GM12878 (cell line): Measurements from ENCODE around the gene ABCC9. TPM values are rescaled to one million over a fixed set of nuclear protein-coding genes. Genes with fewer than 3 reads are reported as not detected.

Source experiments
- ATAC-seq: fragments of 200-7000 bp; cut with Tn5 transposase; 3 replicates; pipeline ENCODE4 v1.9.1; 2020; ENCODE audit warnings: mild to moderate bottlenecking, moderate library complexity
- BruUV-seq: library from RNA; stranded (reverse); fragments of 400-500 nt; replicated peaks from 2 replicates; lab custom pipeline; 2021; lab: Mats Ljungman, UMichigan
- CTCF ChIA-PET: fragments of 300-600 bp; sonication (Branson Sonifier 250); formaldehyde crosslinking; extraction: SDS; loops from one replicate; lab custom pipeline; 2021; ENCODE audit warnings: inconsistent platforms; lab: Yijun Ruan, JAX
- POLR2A ChIA-PET: fragments of 350-600 bp; formaldehyde crosslinking; extraction: SDS; loops from one replicate; lab custom pipeline; 2021; ENCODE audit warnings: inconsistent platforms; lab: Charles Lee
- RAD21 ChIA-PET: fragments of 300-600 bp; sonication (Branson Sonifier 250); formaldehyde crosslinking; loops from one replicate; lab custom pipeline; 2023; ENCODE audit warnings: antibody characterized with exemption; ENCODE audit not compliant: unreplicated experiment; lab: Charles Lee
- SMC1A ChIA-PET: fragments of 300-600 bp; sonication (Branson Sonifier 250); formaldehyde crosslinking; loops from one replicate; lab custom pipeline; 2023; ENCODE audit not compliant: unreplicated experiment, uncharacterized antibody; lab: Charles Lee
- DNase-seq: peaks from one replicate; pipeline ENCODE4 v3.0.0-alpha.2; 2011; ENCODE audit warnings: low read depth, low spot score
- FAIRE-seq: peaks from 3 replicates; lab custom pipeline; 2011; peaks lifted over from hg19 to GRCh38; lab: Jason Lieb, UNC
- H2AFZ ChIP-seq: 2 replicates; pipeline ENCODE4 v1.6.0; 2011; ENCODE audit warnings: low read depth, low read length, control low read depth; ENCODE audit not compliant: control insufficient read depth
- H3K27ac ChIP-seq: 2 replicates; pipeline ENCODE4 v1.5.1; 2011; ENCODE audit warnings: control low read depth; ENCODE audit not compliant: control insufficient read depth, insufficient read depth
- H3K27me3 ChIP-seq, 2 experiments: replicated peaks in 1 of 2; 2 replicates each; pipeline versions ENCODE4 v1.6.0 to v1.6.1; 2011; ENCODE audit warnings: low read length in 1 of 2; ENCODE audit not compliant: control insufficient read depth in 2 of 2, insufficient read depth in 2 of 2
- H3K36me3 ChIP-seq, 2 experiments: 2 replicates each; pipeline ENCODE4 v1.5.1; 2011; ENCODE audit warnings: low read length in 1 of 2; ENCODE audit not compliant: control insufficient read depth in 2 of 2, insufficient read depth in 2 of 2
- H3K4me1 ChIP-seq: 2 replicates; pipeline ENCODE4 v1.6.1; 2011; ENCODE audit warnings: mild to moderate bottlenecking, low read length, moderate library complexity, mixed read lengths; ENCODE audit not compliant: control insufficient read depth, insufficient read depth
- H3K4me2 ChIP-seq: 2 replicates; pipeline ENCODE4 v1.6.0; 2011; ENCODE audit warnings: control low read depth; ENCODE audit not compliant: control insufficient read depth, insufficient read depth
- H3K4me3 ChIP-seq: fragments of 200-600 bp; sonication (generic); 2 replicates; pipeline ENCODE4 v1.5.1; 2016
- H3K79me2 ChIP-seq: 2 replicates; pipeline ENCODE4 v1.6.0; 2011; ENCODE audit warnings: low read length; ENCODE audit not compliant: control insufficient read depth, insufficient read depth
- H3K9ac ChIP-seq: 2 replicates; pipeline ENCODE4 v1.8.0; 2011; ENCODE audit warnings: low read length, control low read depth, mixed read lengths; ENCODE audit not compliant: control insufficient read depth, insufficient read depth
- H3K9me3 ChIP-seq: replicated peaks from 3 replicates; pipeline ENCODE4 v1.5.1; 2011; ENCODE audit warnings: mild to moderate bottlenecking, low read length; ENCODE audit not compliant: control insufficient read depth, insufficient read depth
- H4K20me1 ChIP-seq: 2 replicates; pipeline ENCODE4 v1.6.0; 2011; ENCODE audit not compliant: control insufficient read depth, insufficient read depth
- CBFB ChIP-seq: IDR thresholded peaks from 2 replicates; pipeline ENCODE4 v1.6.1; 2016; ENCODE audit warnings: antibody characterized with exemption, low read depth
- CREB1 ChIP-seq: IDR thresholded peaks from 2 replicates; pipeline ENCODE4 v1.6.1; 2012; ENCODE audit warnings: low read depth, mild to moderate bottlenecking, inconsistent platforms
- MTA3 ChIP-seq: IDR thresholded peaks from 2 replicates; pipeline ENCODE4 v1.6.1; 2012; ENCODE audit warnings: low read length, inconsistent platforms, borderline replicate concordance
- ZNF274 ChIP-seq: IDR thresholded peaks from one replicate; pipeline ENCODE4 v1.8.0; 2011; ENCODE audit not compliant: insufficient read length, insufficient read depth
- WGBS: methylation state at CpG from one replicate; pipeline ENCODE4 v1.1.6; 2016; ENCODE audit warnings: low lambda C conversion rate; ENCODE audit not compliant: insufficient replicate concordance, insufficient coverage; ENCODE audit errors: missing lambda C conversion rate; 5-methylcytosine and 5-hydroxymethylcytosine counted together
- in situ Hi-C: fragments of 300-500 bp; cut with MboI; formaldehyde crosslinking; loops from 9 replicates; pipeline ENCODE4 v1.14.3; 2018; ENCODE audit warnings: mixed read lengths
- intact Hi-C: fragments of 100-400 bp; cut with micrococcal nuclease; formaldehyde crosslinking; loops from one replicate; pipeline ENCODE4 v1.14.2; 2022; ENCODE audit not compliant: unreplicated experiment
- polyA plus RNA-seq, 11 experiments: library from polyadenylated mRNA; depleted of rRNA in 4 of 11; unstranded in 6 of 11; stranded (reverse) in 5 of 11; fragments of >200 nt; fragmentation: Nextera tagmentation in 4 of 11; fragmentation: Illumina TruSeq in 1 of 11; extraction: Ambion mirVana in 4 of 11; extraction: Trizol in 1 of 11; gene quantifications; 1 replicate in 1 of 11; 2 replicates in 10 of 11; pipeline versions ENCODE4 v1.2.1 to v1.2.3, GENCODE V29; 2011 to 2016; ENCODE audit warnings: inconsistent platforms in 2 of 11, missing spikeins in 2 of 11, low read depth in 1 of 11
- total RNA-seq, 4 experiments: library from RNA; depleted of rRNA in 3 of 4; stranded (reverse); fragments of >200 nt in 3 of 4; fragmentation: Illumina TruSeq in 1 of 4; extraction: Trizol in 1 of 4; gene quantifications; 2 replicates each; pipeline versions ENCODE4 v1.2.1 to v1.2.3, GENCODE V29; 2013 to 2021
- TF ChIP-seq, protein P1 (sequence below): fragments of 450-650 bp; IDR thresholded peaks from 2 replicates; pipeline ENCODE4 v1.6.1; 2014; ENCODE audit warnings: mild to moderate bottlenecking
- TF ChIP-seq, protein P2 (sequence below): IDR thresholded peaks from 2 replicates; pipeline ENCODE4 v1.6.1; 2011; ENCODE audit warnings: low read depth, low read length, improper control_type of control experiment, borderline replicate concordance
- TF ChIP-seq, protein P3 (sequence below): fragments of 450-650 bp; formaldehyde crosslinking; IDR thresholded peaks from 2 replicates; pipeline ENCODE4 v1.4.0; 2022; ENCODE audit warnings: mild to moderate bottlenecking, moderate library complexity

Gene ABCC9
- total and polyA plus RNA-seq, 10 of the 15 experiments (the other 5 are each of a cell fraction or from before 2014, with no cell fraction given): under 0.01 to 0.10 (median 0.04) TPM; not detected in 2

GRCh38 chr12:21860128-21860527 is 81.1 kb downstream of the ABCC9 start:
- POLR2A ChIA-PET: no interaction called here
- no peaks in the 10 kb centered on the region for H3K36me3 ChIP-seq
- SMC1A ChIA-PET: interaction anchor here (0.6 kb wide), 1 partner anchor 907 kb away, joined by 3 read pairs; no protein-coding TSS in a partner anchor
- H2AFZ ChIP-seq: no peak overlapping the region
- H3K27me3 ChIP-seq: no peaks in the 10 kb centered on the region
- DNase-seq (no peak), ATAC-seq (no peak), FAIRE-seq (no peak)
- no peaks in the 10 kb centered on the region for H3K9me3 ChIP-seq
- in situ Hi-C loops (no loop called here), intact Hi-C loops (no loop called here)
- CTCF ChIA-PET: no interaction called here
- H3K79me2 ChIP-seq: no peaks in the 10 kb centered on the region
- RAD21 ChIA-PET: no interaction called here
- H3K4me3 ChIP-seq: no peak overlapping the region
- WGBS: 15% methylated on average over 4 of the region's 4 CpGs
- no peak overlapping the region for H3K9ac ChIP-seq
- no peak overlapping the region for H3K4me2 ChIP-seq
- no TSS peak for BruUV-seq
- H3K4me1 ChIP-seq: no peaks in the 10 kb centered on the region
- no peak for TF ChIP-seq CBFB
- TF ChIP-seq, protein P1, sequence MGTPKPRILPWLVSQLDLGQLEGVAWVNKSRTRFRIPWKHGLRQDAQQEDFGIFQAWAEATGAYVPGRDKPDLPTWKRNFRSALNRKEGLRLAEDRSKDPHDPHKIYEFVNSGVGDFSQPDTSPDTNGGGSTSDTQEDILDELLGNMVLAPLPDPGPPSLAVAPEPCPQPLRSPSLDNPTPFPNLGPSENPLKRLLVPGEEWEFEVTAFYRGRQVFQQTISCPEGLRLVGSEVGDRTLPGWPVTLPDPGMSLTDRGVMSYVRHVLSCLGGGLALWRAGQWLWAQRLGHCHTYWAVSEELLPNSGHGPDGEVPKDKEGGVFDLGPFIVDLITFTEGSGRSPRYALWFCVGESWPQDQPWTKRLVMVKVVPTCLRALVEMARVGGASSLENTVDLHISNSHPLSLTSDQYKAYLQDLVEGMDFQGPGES: no peak
- TF ChIP-seq, protein P2, sequence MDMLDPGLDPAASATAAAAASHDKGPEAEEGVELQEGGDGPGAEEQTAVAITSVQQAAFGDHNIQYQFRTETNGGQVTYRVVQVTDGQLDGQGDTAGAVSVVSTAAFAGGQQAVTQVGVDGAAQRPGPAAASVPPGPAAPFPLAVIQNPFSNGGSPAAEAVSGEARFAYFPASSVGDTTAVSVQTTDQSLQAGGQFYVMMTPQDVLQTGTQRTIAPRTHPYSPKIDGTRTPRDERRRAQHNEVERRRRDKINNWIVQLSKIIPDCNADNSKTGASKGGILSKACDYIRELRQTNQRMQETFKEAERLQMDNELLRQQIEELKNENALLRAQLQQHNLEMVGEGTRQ: no peak
- no peak for TF ChIP-seq CREB1
- no peak for TF ChIP-seq MTA3
- TF ChIP-seq, protein P3, sequence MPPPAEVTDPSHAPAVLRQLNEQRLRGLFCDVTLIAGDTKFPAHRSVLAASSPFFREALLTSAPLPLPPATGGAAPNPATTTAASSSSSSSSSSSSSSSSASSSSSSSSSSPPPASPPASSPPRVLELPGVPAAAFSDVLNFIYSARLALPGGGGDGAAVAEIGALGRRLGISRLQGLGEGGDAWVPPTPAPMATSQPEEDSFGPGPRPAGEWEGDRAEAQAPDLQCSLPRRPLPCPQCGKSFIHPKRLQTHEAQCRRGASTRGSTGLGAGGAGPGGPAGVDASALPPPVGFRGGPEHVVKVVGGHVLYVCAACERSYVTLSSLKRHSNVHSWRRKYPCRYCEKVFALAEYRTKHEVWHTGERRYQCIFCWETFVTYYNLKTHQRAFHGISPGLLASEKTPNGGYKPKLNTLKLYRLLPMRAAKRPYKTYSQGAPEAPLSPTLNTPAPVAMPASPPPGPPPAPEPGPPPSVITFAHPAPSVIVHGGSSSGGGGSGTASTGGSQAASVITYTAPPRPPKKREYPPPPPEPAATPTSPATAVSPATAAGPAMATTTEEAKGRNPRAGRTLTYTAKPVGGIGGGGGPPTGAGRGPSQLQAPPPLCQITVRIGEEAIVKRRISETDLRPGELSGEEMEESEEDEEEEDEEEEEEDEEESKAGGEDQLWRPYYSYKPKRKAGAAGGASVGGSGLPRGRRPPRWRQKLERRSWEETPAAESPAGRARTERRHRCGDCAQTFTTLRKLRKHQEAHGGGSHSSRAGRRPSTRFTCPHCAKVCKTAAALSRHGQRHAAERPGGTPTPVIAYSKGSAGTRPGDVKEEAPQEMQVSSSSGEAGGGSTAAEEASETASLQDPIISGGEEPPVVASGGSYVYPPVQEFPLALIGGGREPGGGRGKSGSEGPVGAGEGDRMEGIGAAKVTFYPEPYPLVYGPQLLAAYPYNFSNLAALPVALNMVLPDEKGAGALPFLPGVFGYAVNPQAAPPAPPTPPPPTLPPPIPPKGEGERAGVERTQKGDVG (CRISPR knock-in tag): no peak
- TF ChIP-seq ZNF274: no peak
- H4K20me1 ChIP-seq: no peaks in the 10 kb centered on the region
- H3K27ac ChIP-seq: no peak overlapping the region
